Neural cell (in vitro differentiated cells): ENCODE data around the gene TNS1.

Experiments used
- CTCF ChIP-seq: fragments of 450-650 bp; IDR thresholded peaks from 2 replicates; pipeline ENCODE4 v1.5.1; 2014; ENCODE audit warnings: antibody characterized with exemption, mild to moderate bottlenecking, moderate library complexity; ENCODE audit not compliant: poor library complexity, severe bottlenecking
- EP300 ChIP-seq: fragments of 450-650 bp; conservative IDR thresholded peaks from 2 replicates; pipeline ENCODE4 v1.6.1; 2014; ENCODE audit warnings: antibody characterized with exemption, mild to moderate bottlenecking, moderate library complexity; ENCODE audit not compliant: poor library complexity, severe bottlenecking
- EZH2 ChIP-seq: fragments of 200-600, 300-800 bp; shearing (Covaris generic), sonication (generic); IDR thresholded peaks from 2 replicates; pipeline ENCODE4 v1.6.1; 2014; ENCODE audit warnings: antibody characterized with exemption, low read length, borderline replicate concordance, mild to moderate bottlenecking; ENCODE audit not compliant: insufficient read depth, poor library complexity, severe bottlenecking
- MXI1 ChIP-seq: fragments of 450-650 bp; conservative IDR thresholded peaks from 2 replicates; pipeline ENCODE4 v1.6.1; 2014; ENCODE audit warnings: antibody characterized with exemption, mild to moderate bottlenecking; ENCODE audit not compliant: poor library complexity, severe bottlenecking
- POLR2AphosphoS5 ChIP-seq: IDR thresholded peaks from 2 replicates; pipeline ENCODE4 v1.6.1; 2012
- RAD21 ChIP-seq: fragments of 450-650 bp; conservative IDR thresholded peaks from 2 replicates; pipeline ENCODE4 v1.6.1; 2014; ENCODE audit warnings: antibody characterized with exemption, mild to moderate bottlenecking, moderate library complexity
- REST ChIP-seq: IDR thresholded peaks from 2 replicates; pipeline ENCODE4 v1.6.1; 2012; ENCODE audit warnings: borderline replicate concordance
- SMC3 ChIP-seq: fragments of 450-650 bp; conservative IDR thresholded peaks from 2 replicates; pipeline ENCODE4 v1.6.1; 2014; ENCODE audit warnings: antibody characterized with exemption, mild to moderate bottlenecking, moderate library complexity; ENCODE audit not compliant: poor library complexity
- TAF1 ChIP-seq: IDR thresholded peaks from 2 replicates; pipeline ENCODE4 v1.6.1; 2012; ENCODE audit warnings: low read depth

- TF ChIP-seq CTCF: no peak
- no peak for TF ChIP-seq REST
- TF ChIP-seq EZH2: no peak
- no peak for TF ChIP-seq RAD21
- no peak for TF ChIP-seq MXI1
- TF ChIP-seq EP300: no peak
- TF ChIP-seq POLR2AphosphoS5: no peak
- no peak for TF ChIP-seq TAF1
- TF ChIP-seq SMC3: no peak
Measured at GRCh38 chr2:217989221-217989948, 13.4 kb downstream of the TNS1 start.
